ENCODE results near the gene SPDEF.
A peak's percentile ranks its signal among the peaks of the same experiment; 100 is the strongest.

DNA sequence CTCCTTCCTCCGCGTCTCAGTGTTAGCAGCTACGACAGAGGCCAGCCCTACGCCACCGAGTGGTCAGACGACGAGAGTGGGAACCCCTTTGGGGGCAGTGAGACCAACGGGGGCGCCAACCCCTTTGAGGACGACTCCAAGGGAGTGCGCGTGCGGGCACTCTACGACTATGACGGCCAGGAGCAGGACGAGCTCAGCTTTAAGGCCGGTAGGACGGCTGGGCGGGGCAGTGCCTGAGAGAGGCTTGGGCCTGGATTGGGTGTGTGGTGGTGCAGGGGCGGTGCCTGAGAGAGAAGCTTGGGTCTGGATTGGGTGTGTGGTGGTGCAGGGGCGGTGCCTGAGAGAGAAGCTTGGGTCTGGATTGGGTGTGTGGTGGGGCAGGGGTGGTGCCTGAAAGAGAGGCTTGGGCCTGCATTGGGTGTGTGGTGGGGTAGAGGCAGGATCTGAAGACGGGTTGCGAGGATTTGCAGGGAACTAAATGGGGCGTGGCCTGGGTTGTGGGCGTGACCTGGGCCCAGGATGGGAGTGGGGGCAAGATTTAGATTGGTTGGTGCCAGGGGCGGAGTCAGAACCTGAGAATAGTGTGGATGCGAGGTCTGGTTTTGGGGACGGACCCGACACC lies 24.4 kb downstream of the SPDEF start:
- TF ChIP-seq, protein P1, sequence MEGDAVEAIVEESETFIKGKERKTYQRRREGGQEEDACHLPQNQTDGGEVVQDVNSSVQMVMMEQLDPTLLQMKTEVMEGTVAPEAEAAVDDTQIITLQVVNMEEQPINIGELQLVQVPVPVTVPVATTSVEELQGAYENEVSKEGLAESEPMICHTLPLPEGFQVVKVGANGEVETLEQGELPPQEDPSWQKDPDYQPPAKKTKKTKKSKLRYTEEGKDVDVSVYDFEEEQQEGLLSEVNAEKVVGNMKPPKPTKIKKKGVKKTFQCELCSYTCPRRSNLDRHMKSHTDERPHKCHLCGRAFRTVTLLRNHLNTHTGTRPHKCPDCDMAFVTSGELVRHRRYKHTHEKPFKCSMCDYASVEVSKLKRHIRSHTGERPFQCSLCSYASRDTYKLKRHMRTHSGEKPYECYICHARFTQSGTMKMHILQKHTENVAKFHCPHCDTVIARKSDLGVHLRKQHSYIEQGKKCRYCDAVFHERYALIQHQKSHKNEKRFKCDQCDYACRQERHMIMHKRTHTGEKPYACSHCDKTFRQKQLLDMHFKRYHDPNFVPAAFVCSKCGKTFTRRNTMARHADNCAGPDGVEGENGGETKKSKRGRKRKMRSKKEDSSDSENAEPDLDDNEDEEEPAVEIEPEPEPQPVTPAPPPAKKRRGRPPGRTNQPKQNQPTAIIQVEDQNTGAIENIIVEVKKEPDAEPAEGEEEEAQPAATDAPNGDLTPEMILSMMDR (IDR thresholded peaks at IDR 0.05), result no peak
- peak in 1 of 3 donors; percentile 10 for TF ChIP-seq POLR2A (IDR thresholded peaks at IDR 0.05)

Data from body of pancreas (tissue), 4 donors.